ENCODE results near the gene MIER2. TPM values are rescaled to one million over a fixed set of nuclear protein-coding genes. Genes with fewer than 3 reads are reported as not detected.

MIER2 gene
- total RNA-seq, 4 donors from 2014 or later, result 2.4 to 16.0 (median 9.2) TPM

- no peak for TF ChIP-seq CTCF (IDR thresholded peaks at IDR 0.05; ENCODE audit: low read depth)
Measured at GRCh38 chr19:373391-374182, 29.0 kb upstream of the MIER2 start.

DNA sequence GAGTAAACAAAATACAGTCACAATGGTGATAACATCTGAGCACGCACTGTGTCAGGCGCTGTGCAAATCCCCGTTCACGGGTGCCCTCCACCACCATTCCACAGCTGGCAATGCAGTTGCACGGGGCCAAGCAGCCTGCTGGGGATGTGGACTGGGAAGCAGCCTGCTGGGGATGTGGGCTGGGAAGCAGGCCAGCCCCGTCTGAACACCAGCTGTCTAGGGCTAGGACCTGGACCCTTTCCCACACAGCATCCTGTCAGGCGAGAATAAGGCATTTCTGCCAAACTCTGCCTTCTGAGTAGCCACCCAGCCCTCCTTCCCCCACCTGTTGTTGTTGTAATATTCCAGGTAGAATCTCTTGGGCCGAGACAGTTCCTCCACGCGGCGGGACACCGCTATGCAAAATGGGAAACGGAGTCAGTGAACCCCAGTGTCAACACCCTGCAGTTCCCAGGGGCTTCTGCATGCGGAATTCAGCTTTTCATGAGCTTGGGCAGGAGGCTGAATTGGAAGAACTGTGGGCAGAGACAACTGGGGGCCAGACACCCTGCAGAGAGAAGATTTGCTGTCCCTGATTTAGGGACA lies 27.8 kb upstream of the MIER2 start:
- no peak for TF ChIP-seq CTCF (IDR thresholded peaks at IDR 0.05; ENCODE audit: low read depth)

GRCh38 chr19:371501-372168 lies 27.0 kb upstream of the MIER2 start:
- no peak for TF ChIP-seq CTCF (IDR thresholded peaks at IDR 0.05; ENCODE audit: low read depth)

DNA sequence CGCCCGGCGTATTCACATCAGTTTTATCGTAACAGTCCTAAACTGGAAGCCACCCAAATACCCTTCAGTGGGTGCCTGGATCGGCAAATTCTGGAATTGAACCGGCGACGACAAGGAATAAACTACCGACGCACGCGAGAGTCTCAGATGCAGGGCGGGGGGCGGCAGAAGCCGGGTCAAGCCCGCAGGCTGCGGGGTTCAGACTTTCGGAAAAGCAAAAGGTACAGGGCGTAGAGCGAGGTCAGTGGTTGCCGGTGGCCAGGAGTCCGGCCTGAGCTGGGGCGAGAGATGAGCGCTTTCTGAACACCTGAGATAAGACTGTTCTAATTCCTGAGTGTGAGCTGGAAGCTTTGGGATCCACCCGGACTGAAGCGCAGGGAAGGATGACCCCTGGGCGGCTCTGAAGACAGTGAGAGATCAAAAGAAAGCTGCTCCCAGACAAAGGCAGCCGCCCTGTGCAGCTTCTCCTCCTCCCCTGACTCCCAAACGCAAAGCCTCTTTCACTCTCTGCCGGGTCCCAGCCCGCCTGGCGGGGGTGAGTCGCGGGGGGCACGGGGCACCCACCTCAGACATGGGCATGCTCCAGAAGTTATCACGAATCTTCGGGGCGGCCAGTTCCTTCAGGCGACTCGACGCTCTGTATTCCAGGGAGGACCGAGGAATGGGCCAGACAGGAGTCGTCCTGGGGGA lies 26.2 kb upstream of the MIER2 start:
- TF ChIP-seq CTCF (IDR thresholded peaks at IDR 0.05; ENCODE audit: low read depth), result no peak

DNA sequence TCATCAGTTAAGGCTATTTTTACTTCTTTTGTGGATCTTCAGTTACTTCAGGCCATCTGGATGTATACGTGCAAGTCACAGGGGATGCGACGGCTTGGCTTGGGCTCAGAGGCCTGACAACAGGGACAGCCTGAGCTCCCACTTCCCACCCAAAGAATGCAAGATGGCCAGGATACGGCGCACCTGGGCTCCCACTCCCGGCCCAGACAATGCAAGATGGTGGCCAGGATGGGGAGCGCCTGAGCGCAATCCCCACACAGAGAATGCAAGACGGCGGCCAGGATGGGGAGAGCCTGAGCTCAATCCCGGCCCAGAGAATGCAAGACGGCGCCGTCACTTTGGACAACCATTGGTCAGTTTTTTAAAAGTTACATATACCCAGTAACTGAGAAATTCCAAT lies 25.3 kb upstream of the MIER2 start:
- TF ChIP-seq CTCF (IDR thresholded peaks at IDR 0.05; ENCODE audit: low read depth), result no peak

DNA sequence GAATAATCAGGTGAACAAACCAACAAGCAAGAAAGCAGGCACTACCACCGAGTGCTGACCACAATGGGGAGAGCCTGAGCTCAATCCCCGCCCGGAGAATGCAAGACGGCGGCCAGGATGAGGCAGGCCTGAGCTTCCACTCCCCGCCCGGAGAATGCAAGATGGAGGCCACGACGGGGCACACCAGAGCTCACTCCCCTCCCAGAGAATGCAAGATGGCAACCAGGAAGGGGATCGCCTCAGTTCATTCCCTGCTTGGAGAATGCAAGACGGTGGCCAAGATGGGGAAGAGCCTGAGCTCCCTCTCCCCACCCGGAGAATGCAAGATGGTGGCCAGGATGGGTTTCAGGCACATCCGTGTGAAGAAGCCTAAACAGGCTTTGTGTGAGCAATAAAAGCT lies 24.7 kb upstream of the MIER2 start:
- no peak for TF ChIP-seq CTCF (IDR thresholded peaks at IDR 0.05; ENCODE audit: low read depth)

DNA sequence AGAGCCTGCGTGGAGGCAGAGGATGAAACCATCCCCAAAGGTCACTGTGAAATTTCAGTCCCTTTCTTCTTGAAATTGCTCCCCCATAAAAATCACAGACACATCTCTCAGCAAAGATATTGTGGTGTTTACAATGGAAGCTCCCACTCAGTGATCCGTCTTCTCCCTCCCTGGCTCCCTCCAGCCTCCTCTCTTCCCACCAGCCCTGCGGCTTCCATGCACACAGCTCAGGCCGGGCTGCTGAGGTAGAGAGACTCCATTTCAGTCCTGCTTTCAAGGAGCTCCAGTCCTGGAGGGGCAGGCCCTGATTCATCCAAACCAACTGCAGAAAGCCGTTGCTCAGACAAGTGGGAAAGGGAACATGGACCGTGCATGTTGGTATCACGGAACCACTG lies 24.0 kb upstream of the MIER2 start:
- TF ChIP-seq CTCF (IDR thresholded peaks at IDR 0.05; ENCODE audit: low read depth), result no peak

Data from subcutaneous adipose tissue (tissue), 4 donors.